Measurements from ENCODE around the gene PRPF4.

Gene PRPF4

GRCh38 chr9:113315231-113315630 is 39.8 kb downstream of the PRPF4 start:
- DNase-seq, result no peak

- DNase-seq, result no peak
Measured at GRCh38 chr9:113316030-113316429, 40.6 kb downstream of the PRPF4 start.

GRCh38 chr9:113317777-113318176 is 42.3 kb downstream of the PRPF4 start:
- DNase-seq, result no peak

- no peak for DNase-seq
Measured at GRCh38 chr9:113319054-113319453, 43.6 kb downstream of the PRPF4 start.

GRCh38 chr9:113320051-113320450 is 44.6 kb downstream of the PRPF4 start:
- no peak for DNase-seq

GRCh38 chr9:113322671-113323070 is 47.2 kb downstream of the PRPF4 start:
- DNase-seq, result no peak

- no peak for DNase-seq
Measured at GRCh38 chr9:113326230-113326629, 50.8 kb downstream of the PRPF4 start.

GRCh38 chr9:113328045-113328782 is 52.8 kb downstream of the PRPF4 start:
- DNase-seq, result no peak

GRCh38 chr9:113331780-113332179 is 56.3 kb downstream of the PRPF4 start:
- no peak for DNase-seq

- no peak for DNase-seq
Measured at GRCh38 chr9:113337714-113338113, 62.3 kb downstream of the PRPF4 start.

GRCh38 chr9:113340011-113340699 is 64.7 kb downstream of the PRPF4 start, which contains the start of gene WDR31:
Gene WDR31, minus strand, starts transcription at chr9:113340275. Its CDS starts 8,253 bp downstream, at chr9:113332022.
- peak; percentile 76 for DNase-seq

GRCh38 chr9:113341712-113342410 is 66.4 kb downstream of the PRPF4 start:
- DNase-seq, result no peak
